Liver (tissue), 9 donors: Measurements from ENCODE around the gene SLC6A2. TPM values are rescaled to one million over a fixed set of nuclear protein-coding genes. Genes with fewer than 3 reads are reported as not detected.

ENCODE experiments used
- DNase-seq: peaks from one replicate; pipeline ENCODE4 v3.0.0-alpha.2; 2017; ENCODE audit warnings: low spot score
- H3K27ac ChIP-seq, 2 donors: one replicate each; pipeline ENCODE4 v1.7.0; 2013; ENCODE audit warnings: inconsistent platforms in 2 of 2, low read length in 2 of 2, control low read depth in 1 of 2, low read depth in 1 of 2, mild to moderate bottlenecking in 1 of 2
- H3K27me3 ChIP-seq, 4 donors: one replicate each; pipeline versions ENCODE4 v1.6.1 to v1.7.0; 2013; ENCODE audit warnings: low read length in 3 of 4, inconsistent platforms in 1 of 4, mild to moderate bottlenecking in 1 of 4, moderate library complexity in 1 of 4; ENCODE audit not compliant: control insufficient read depth in 4 of 4, insufficient read depth in 4 of 4
- H3K36me3 ChIP-seq, 4 donors: one replicate each; pipeline versions ENCODE4 v1.6.1 to v1.7.0; 2013; ENCODE audit warnings: low read length in 3 of 4, mild to moderate bottlenecking in 3 of 4, low read depth in 1 of 4, moderate library complexity in 1 of 4; ENCODE audit not compliant: control insufficient read depth in 4 of 4, insufficient read depth in 3 of 4
- H3K4me1 ChIP-seq, 4 donors: one replicate each; pipeline versions ENCODE4 v1.6.1 to v1.7.0; 2013; ENCODE audit warnings: low read length in 3 of 4, mild to moderate bottlenecking in 3 of 4, moderate library complexity in 1 of 4; ENCODE audit not compliant: control insufficient read depth in 4 of 4, insufficient read depth in 4 of 4
- H3K4me3 ChIP-seq, 3 donors: one replicate each; pipeline versions ENCODE4 v1.6.1 to v1.7.0; 2013; ENCODE audit warnings: low read length in 3 of 3, control low read depth in 1 of 3, low read depth in 1 of 3, mild to moderate bottlenecking in 1 of 3
- H3K9ac ChIP-seq, 2 donors: one replicate each; pipeline ENCODE4 v1.7.0; 2013; ENCODE audit warnings: low read length in 2 of 2, mild to moderate bottlenecking in 2 of 2, moderate library complexity in 2 of 2, control low read depth in 1 of 2, low read depth in 1 of 2
- H3K9me3 ChIP-seq, 4 donors: one replicate each; pipeline versions ENCODE4 v1.6.1 to v1.7.0; 2013; ENCODE audit warnings: low read length in 3 of 4; ENCODE audit not compliant: control insufficient read depth in 4 of 4
- CTCF ChIP-seq: fragments of 150-350 bp; IDR thresholded peaks from 2 replicates; pipeline ENCODE4 v1.5.1; 2017; ENCODE audit warnings: improper control_type of control experiment, low read depth, low read length; ENCODE audit not compliant: missing input control
- EGR1 ChIP-seq, 2 donors: IDR thresholded peaks; 2 replicates each; pipeline ENCODE4 v1.6.1; 2016 to 2018; ENCODE audit warnings: antibody characterized with exemption in 2 of 2, low read depth in 2 of 2
- FOXA1 ChIP-seq: IDR thresholded peaks from 2 replicates; pipeline ENCODE4 v1.6.1; 2016; ENCODE audit warnings: antibody characterized with exemption
- FOXA2 ChIP-seq: IDR thresholded peaks from 2 replicates; pipeline ENCODE4 v1.6.1; 2016; ENCODE audit warnings: antibody characterized with exemption
- GABPA ChIP-seq, 2 donors: IDR thresholded peaks in 1 of 2; conservative IDR thresholded peaks in 1 of 2; 2 replicates each; pipeline ENCODE4 v1.6.1; 2016; ENCODE audit warnings: antibody characterized with exemption in 2 of 2, mild to moderate bottlenecking in 1 of 2, moderate library complexity in 1 of 2
- HNF4A ChIP-seq, 2 donors: conservative IDR thresholded peaks; 2 replicates each; pipeline ENCODE4 v1.6.1; 2016; ENCODE audit warnings: antibody characterized with exemption in 2 of 2, mild to moderate bottlenecking in 2 of 2
- HNF4G ChIP-seq: IDR thresholded peaks from 2 replicates; pipeline ENCODE4 v1.6.1; 2016; ENCODE audit warnings: antibody characterized with exemption
- JUND ChIP-seq, 2 donors: IDR thresholded peaks; 2 replicates each; pipeline ENCODE4 v1.6.1; 2016; ENCODE audit warnings: antibody characterized with exemption in 2 of 2
- NR2F2 ChIP-seq: IDR thresholded peaks from 2 replicates; pipeline ENCODE4 v1.6.1; 2016; ENCODE audit warnings: antibody characterized with exemption
- RAD21 ChIP-seq, 2 donors: IDR thresholded peaks; 2 replicates each; pipeline ENCODE4 v1.6.1; 2016; ENCODE audit warnings: antibody characterized with exemption in 2 of 2, mild to moderate bottlenecking in 2 of 2
- RXRA ChIP-seq, 2 donors: IDR thresholded peaks; 2 replicates each; pipeline ENCODE4 v1.6.1; 2017 to 2018; ENCODE audit warnings: antibody characterized with exemption in 2 of 2, mild to moderate bottlenecking in 1 of 2
- SP1 ChIP-seq: IDR thresholded peaks from 2 replicates; pipeline ENCODE4 v1.6.1; 2018; ENCODE audit warnings: antibody characterized with exemption, mild to moderate bottlenecking
- TAF1 ChIP-seq: conservative IDR thresholded peaks from 2 replicates; pipeline ENCODE4 v1.6.1; 2016; ENCODE audit warnings: antibody characterized with exemption, mild to moderate bottlenecking
- YY1 ChIP-seq: IDR thresholded peaks from 2 replicates; pipeline ENCODE4 v1.6.1; 2016; ENCODE audit warnings: antibody characterized with exemption, mild to moderate bottlenecking
- polyA plus RNA-seq, 2 donors: library from polyadenylated mRNA; stranded (reverse) in 1 of 2; unstranded in 1 of 2; fragments of 200-250 nt in 1 of 2; fragments of >200 nt in 1 of 2; fragmentation: Nextera tagmentation in 1 of 2; extraction: Ambion mirVana in 1 of 2; gene quantifications; one replicate each; pipeline versions ENCODE4 v1.2.1 to v1.2.3, GENCODE V29; 2013 to 2015
- total RNA-seq, 2 donors: library from RNA; depleted of rRNA; stranded (reverse); fragments of >200 nt; gene quantifications; one replicate each; pipeline ENCODE4 v1.2.3, GENCODE V29; 2014
- TF ChIP-seq, protein P1 (sequence below): IDR thresholded peaks from 2 replicates; pipeline ENCODE4 v1.6.1; 2016; ENCODE audit warnings: antibody characterized with exemption, mild to moderate bottlenecking
- TF ChIP-seq, protein P2 (sequence below): IDR thresholded peaks from 2 replicates; pipeline ENCODE4 v1.6.1; 2016; ENCODE audit warnings: antibody characterized with exemption
- TF ChIP-seq, protein P3 (sequence below): IDR thresholded peaks from 2 replicates; pipeline ENCODE4 v1.6.1; 2016; ENCODE audit warnings: antibody characterized with exemption
- donor health status: healthy.
- donor health status: healthy.
- donor health status: healthy.
- donor health status: healthy.
- donor health status: healthy.

SLC6A2 gene
- total and polyA plus RNA-seq, 4 donors = under 0.01 to 0.10 (median 0.07) TPM; not detected in 1

DNA sequence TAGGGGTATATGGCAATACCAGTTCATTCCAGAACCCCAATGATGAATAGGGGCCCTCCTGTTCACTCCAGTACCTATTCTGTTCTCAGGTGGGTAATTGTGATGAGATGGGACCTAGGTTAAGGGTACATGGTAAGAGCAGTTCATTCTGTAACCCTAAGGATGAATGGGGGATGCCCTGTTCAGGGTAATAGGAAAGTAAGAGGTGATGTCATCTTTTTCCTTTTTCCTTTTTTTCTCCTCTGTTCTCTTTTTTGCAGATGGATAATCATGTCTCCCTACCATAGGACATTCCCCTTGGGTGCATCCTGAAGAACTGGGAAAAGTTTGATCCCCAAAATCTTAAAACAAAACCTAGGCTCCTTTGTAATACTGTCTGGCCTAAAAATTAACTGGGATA, 25.0 kb upstream of the SLC6A2 start (continued):
- TF ChIP-seq JUND (IDR thresholded peaks at IDR 0.05) (no peak), RXRA (IDR thresholded peaks at IDR 0.05) (no peak), CTCF (no peak), GABPA (IDR thresholded peaks at IDR 0.05 in 1 of 2, conservative IDR thresholded peaks at IDR 0.05 in 1 of 2) (no peak), RAD21 (IDR thresholded peaks at IDR 0.05) (no peak), NR2F2 (no peak)

DNA sequence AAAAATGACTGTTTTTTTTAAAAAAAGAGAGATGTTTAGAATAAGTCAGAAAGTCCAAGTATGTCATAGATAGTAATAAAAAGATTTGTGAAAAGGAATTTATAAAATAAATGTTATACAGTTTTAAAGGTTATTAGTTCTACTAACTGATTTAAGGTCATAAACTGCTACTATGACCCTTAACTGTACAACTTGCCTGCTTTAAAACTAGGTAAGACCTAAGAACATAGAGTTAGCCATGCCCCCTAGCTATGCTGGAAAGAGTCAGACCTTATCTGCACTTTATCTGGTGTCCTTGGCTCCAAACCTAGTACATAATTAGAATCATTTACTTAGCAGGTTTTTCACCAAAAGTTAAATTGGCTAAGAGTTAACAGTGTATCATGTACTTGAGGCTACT, 23.5 kb upstream of the SLC6A2 start:
- H3K27ac ChIP-seq = no peak overlapping the region
- H3K27me3 ChIP-seq = no peaks in the 10 kb centered on the region
- TF ChIP-seq EGR1 (IDR thresholded peaks at IDR 0.05; ENCODE audit: low read depth in 2 of 2) (no peak), TAF1 (no peak), HNF4G (no peak), HNF4A (conservative IDR thresholded peaks at IDR 0.05) (no peak), YY1 (no peak), RXRA (IDR thresholded peaks at IDR 0.05) (no peak), RAD21 (IDR thresholded peaks at IDR 0.05) (no peak)
- TF ChIP-seq, protein P1, sequence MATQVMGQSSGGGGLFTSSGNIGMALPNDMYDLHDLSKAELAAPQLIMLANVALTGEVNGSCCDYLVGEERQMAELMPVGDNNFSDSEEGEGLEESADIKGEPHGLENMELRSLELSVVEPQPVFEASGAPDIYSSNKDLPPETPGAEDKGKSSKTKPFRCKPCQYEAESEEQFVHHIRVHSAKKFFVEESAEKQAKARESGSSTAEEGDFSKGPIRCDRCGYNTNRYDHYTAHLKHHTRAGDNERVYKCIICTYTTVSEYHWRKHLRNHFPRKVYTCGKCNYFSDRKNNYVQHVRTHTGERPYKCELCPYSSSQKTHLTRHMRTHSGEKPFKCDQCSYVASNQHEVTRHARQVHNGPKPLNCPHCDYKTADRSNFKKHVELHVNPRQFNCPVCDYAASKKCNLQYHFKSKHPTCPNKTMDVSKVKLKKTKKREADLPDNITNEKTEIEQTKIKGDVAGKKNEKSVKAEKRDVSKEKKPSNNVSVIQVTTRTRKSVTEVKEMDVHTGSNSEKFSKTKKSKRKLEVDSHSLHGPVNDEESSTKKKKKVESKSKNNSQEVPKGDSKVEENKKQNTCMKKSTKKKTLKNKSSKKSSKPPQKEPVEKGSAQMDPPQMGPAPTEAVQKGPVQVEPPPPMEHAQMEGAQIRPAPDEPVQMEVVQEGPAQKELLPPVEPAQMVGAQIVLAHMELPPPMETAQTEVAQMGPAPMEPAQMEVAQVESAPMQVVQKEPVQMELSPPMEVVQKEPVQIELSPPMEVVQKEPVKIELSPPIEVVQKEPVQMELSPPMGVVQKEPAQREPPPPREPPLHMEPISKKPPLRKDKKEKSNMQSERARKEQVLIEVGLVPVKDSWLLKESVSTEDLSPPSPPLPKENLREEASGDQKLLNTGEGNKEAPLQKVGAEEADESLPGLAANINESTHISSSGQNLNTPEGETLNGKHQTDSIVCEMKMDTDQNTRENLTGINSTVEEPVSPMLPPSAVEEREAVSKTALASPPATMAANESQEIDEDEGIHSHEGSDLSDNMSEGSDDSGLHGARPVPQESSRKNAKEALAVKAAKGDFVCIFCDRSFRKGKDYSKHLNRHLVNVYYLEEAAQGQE = no peak
- TF ChIP-seq, protein P2, sequence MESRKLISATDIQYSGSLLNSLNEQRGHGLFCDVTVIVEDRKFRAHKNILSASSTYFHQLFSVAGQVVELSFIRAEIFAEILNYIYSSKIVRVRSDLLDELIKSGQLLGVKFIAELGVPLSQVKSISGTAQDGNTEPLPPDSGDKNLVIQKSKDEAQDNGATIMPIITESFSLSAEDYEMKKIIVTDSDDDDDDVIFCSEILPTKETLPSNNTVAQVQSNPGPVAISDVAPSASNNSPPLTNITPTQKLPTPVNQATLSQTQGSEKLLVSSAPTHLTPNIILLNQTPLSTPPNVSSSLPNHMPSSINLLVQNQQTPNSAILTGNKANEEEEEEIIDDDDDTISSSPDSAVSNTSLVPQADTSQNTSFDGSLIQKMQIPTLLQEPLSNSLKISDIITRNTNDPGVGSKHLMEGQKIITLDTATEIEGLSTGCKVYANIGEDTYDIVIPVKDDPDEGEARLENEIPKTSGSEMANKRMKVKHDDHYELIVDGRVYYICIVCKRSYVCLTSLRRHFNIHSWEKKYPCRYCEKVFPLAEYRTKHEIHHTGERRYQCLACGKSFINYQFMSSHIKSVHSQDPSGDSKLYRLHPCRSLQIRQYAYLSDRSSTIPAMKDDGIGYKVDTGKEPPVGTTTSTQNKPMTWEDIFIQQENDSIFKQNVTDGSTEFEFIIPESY = no peak
- H3K4me3 ChIP-seq = no peak overlapping the region
- peaks cover 5 to 41% (median 30%) of the 10 kb centered on the region in 4 donors for H3K4me1 ChIP-seq
- DNase-seq = no peak
- no peaks in the 10 kb centered on the region for H3K9me3 ChIP-seq
- no peaks in the 10 kb centered on the region for H3K36me3 ChIP-seq
- no peak overlapping the region for H3K9ac ChIP-seq

DNA sequence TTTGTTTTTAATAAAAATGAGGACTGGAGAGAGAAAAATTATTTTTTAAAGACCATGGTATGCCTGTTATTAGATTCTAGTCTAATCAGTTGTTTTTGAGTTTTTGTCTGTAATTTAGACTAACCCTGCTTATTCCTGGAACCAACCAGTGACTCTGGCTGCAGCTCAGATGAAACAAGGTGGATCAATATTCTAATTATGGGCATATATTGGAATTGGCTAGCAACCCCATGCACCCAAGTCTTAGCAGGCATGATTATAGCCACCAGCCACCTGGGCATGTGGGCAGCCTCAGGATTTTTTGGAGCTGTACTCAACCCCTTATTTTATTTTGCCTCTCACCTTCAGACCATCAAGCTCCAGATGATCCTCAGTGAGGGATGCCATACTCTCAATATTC, 21.6 kb upstream of the SLC6A2 start:
- Histone ChIP-seq H3K27ac (no peak overlapping the region), H3K4me1 (peaks cover 6 to 50% (median 35%) of the 10 kb centered on the region in 4 donors), H3K9ac (no peak overlapping the region), H3K27me3 (no peaks in the 10 kb centered on the region), H3K4me3 (no peak overlapping the region), H3K36me3 (no peaks in the 10 kb centered on the region), H3K9me3 (no peaks in the 10 kb centered on the region)
- DNase-seq = no peak
- TF ChIP-seq GABPA (IDR thresholded peaks at IDR 0.05 in 1 of 2, conservative IDR thresholded peaks at IDR 0.05 in 1 of 2) (no peak), FOXA1 (no peak), JUND (IDR thresholded peaks at IDR 0.05) (no peak), TAF1 (no peak), NR2F2 (no peak), SP1 (no peak), FOXA2 (no peak), HNF4A (conservative IDR thresholded peaks at IDR 0.05) (no peak), HNF4G (no peak), YY1 (no peak), EGR1 (IDR thresholded peaks at IDR 0.05; ENCODE audit: low read depth in 2 of 2) (no peak)
- TF ChIP-seq, protein P2 = no peak
- TF ChIP-seq, protein P1 = no peak
- TF ChIP-seq, protein P3, sequence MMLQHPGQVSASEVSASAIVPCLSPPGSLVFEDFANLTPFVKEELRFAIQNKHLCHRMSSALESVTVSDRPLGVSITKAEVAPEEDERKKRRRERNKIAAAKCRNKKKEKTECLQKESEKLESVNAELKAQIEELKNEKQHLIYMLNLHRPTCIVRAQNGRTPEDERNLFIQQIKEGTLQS = no peak
